Mononuclear cell (primary cell): ENCODE results near the gene DCTN1. TPM values are rescaled to one million over a fixed set of nuclear protein-coding genes. Genes with fewer than 3 reads are reported as not detected.

Experiments used
- H3K27me3 ChIP-seq: 2 replicates; pipeline ENCODE4 v1.6.0; 2011; ENCODE audit warnings: low read length, control low read depth; ENCODE audit not compliant: insufficient read depth
- H3K4me1 ChIP-seq: 2 replicates; pipeline ENCODE4 v1.5.1; 2011; ENCODE audit warnings: mild to moderate bottlenecking, low read length, control low read depth; ENCODE audit not compliant: insufficient read depth
- H3K4me3 ChIP-seq: 2 replicates; pipeline ENCODE4 v1.5.1; 2011; ENCODE audit warnings: mild to moderate bottlenecking, low read length, moderate library complexity
- H3K9me3 ChIP-seq: 2 replicates; pipeline ENCODE4 v1.5.1; 2011; ENCODE audit warnings: low read depth, mild to moderate bottlenecking, control low read depth, low read length
- total RNA-seq: library from RNA; depleted of rRNA; stranded (reverse); fragments of >200 nt; gene quantifications from one replicate; pipeline ENCODE4 v1.2.3, GENCODE V29; 2012

Gene DCTN1
- total RNA-seq, 1 donor = 41.8 TPM

- Histone ChIP-seq H3K9me3 (no peaks in the 10 kb centered on the region), H3K4me1 (peaks cover 32% of the 10 kb centered on the region), H3K4me3 (peak overlapping the region; percentile 79), H3K27me3 (peaks cover 5% of the 10 kb centered on the region)
Measured at GRCh38 chr2:74391209-74391579, 11.1 kb upstream of the DCTN1 start.

- Histone ChIP-seq H3K4me3 (no peak overlapping the region), H3K4me1 (peaks cover 32% of the 10 kb centered on the region), H3K27me3 (peaks cover 5% of the 10 kb centered on the region), H3K9me3 (no peaks in the 10 kb centered on the region)
Measured at GRCh38 chr2:74390606-74391005, 10.5 kb upstream of the DCTN1 start.

- H3K27me3 ChIP-seq = no peaks in the 10 kb centered on the region
- H3K4me3 ChIP-seq = no peak overlapping the region
- peaks cover 32% of the 10 kb centered on the region for H3K4me1 ChIP-seq
- H3K9me3 ChIP-seq = no peaks in the 10 kb centered on the region
Measured at GRCh38 chr2:74387346-74387745, 7.2 kb upstream of the DCTN1 start.

GRCh38 chr2:74385396-74385795 is 5.3 kb upstream of the DCTN1 start:
- Histone ChIP-seq H3K27me3 (no peaks in the 10 kb centered on the region), H3K9me3 (no peaks in the 10 kb centered on the region), H3K4me3 (no peak overlapping the region), H3K4me1 (peaks cover 24% of the 10 kb centered on the region)

- Histone ChIP-seq H3K4me1 (peaks cover 23% of the 10 kb centered on the region), H3K4me3 (no peak overlapping the region)
Measured at GRCh38 chr2:74384051-74384450, 3.9 kb upstream of the DCTN1 start.

GRCh38 chr2:74383254-74383653 is 3.1 kb upstream of the DCTN1 start:
- peaks cover 23% of the 10 kb centered on the region for H3K4me1 ChIP-seq
- H3K27me3 ChIP-seq = no peaks in the 10 kb centered on the region
- H3K9me3 ChIP-seq = no peaks in the 10 kb centered on the region
- H3K4me3 ChIP-seq = no peak overlapping the region

More at GRCh38 chr2:74384051-74384450, 3.9 kb upstream of the DCTN1 start:
- Histone ChIP-seq H3K27me3 (no peaks in the 10 kb centered on the region), H3K9me3 (no peaks in the 10 kb centered on the region)

- no peak overlapping the region for H3K4me3 ChIP-seq
- H3K27me3 ChIP-seq = no peaks in the 10 kb centered on the region
- peaks cover 15% of the 10 kb centered on the region for H3K4me1 ChIP-seq
- H3K9me3 ChIP-seq = no peaks in the 10 kb centered on the region
Measured at GRCh38 chr2:74381751-74382150, 1.6 kb upstream of the DCTN1 start.

GRCh38 chr2:74378007-74378406 is 2.1 kb downstream of the DCTN1 start:
- H3K9me3 ChIP-seq = no peaks in the 10 kb centered on the region

GRCh38 chr2:74375838-74376237 is 4.3 kb downstream of the DCTN1 start:
- peaks cover 15% of the 10 kb centered on the region for H3K4me1 ChIP-seq
- no peaks in the 10 kb centered on the region for H3K27me3 ChIP-seq
- H3K9me3 ChIP-seq = no peaks in the 10 kb centered on the region
- no peak overlapping the region for H3K4me3 ChIP-seq

More at GRCh38 chr2:74378007-74378406, 2.1 kb downstream of the DCTN1 start:
- no peaks in the 10 kb centered on the region for H3K27me3 ChIP-seq
- H3K4me3 ChIP-seq = no peak overlapping the region
- H3K4me1 ChIP-seq = peaks cover 15% of the 10 kb centered on the region

- no peaks in the 10 kb centered on the region for H3K9me3 ChIP-seq
- H3K4me3 ChIP-seq = no peak overlapping the region
- H3K27me3 ChIP-seq = no peaks in the 10 kb centered on the region
- H3K4me1 ChIP-seq = peaks cover 3% of the 10 kb centered on the region
Measured at GRCh38 chr2:74374509-74375205, 5.5 kb downstream of the DCTN1 start.

- Histone ChIP-seq H3K9me3 (no peaks in the 10 kb centered on the region), H3K4me1 (no peaks in the 10 kb centered on the region), H3K4me3 (no peak overlapping the region), H3K27me3 (no peaks in the 10 kb centered on the region)
Measured at GRCh38 chr2:74373985-74374384, 6.1 kb downstream of the DCTN1 start.

GRCh38 chr2:74373221-74373676 is 6.9 kb downstream of the DCTN1 start:
- no peaks in the 10 kb centered on the region for H3K9me3 ChIP-seq
- no peak overlapping the region for H3K4me3 ChIP-seq
- no peaks in the 10 kb centered on the region for H3K4me1 ChIP-seq
- no peaks in the 10 kb centered on the region for H3K27me3 ChIP-seq

GRCh38 chr2:74372674-74373073 is 7.4 kb downstream of the DCTN1 start:
- Histone ChIP-seq H3K4me3 (no peak overlapping the region), H3K4me1 (no peaks in the 10 kb centered on the region), H3K27me3 (no peaks in the 10 kb centered on the region), H3K9me3 (no peaks in the 10 kb centered on the region)

GRCh38 chr2:74371421-74371820 is 8.7 kb downstream of the DCTN1 start:
- Histone ChIP-seq H3K4me1 (no peaks in the 10 kb centered on the region), H3K27me3 (no peaks in the 10 kb centered on the region), H3K9me3 (no peaks in the 10 kb centered on the region), H3K4me3 (no peak overlapping the region)

GRCh38 chr2:74369976-74370375 is 10.1 kb downstream of the DCTN1 start:
- H3K27me3 ChIP-seq = no peaks in the 10 kb centered on the region
- H3K9me3 ChIP-seq = no peaks in the 10 kb centered on the region

GRCh38 chr2:74368499-74368898 is 11.6 kb downstream of the DCTN1 start:
- no peaks in the 10 kb centered on the region for H3K9me3 ChIP-seq
- no peak overlapping the region for H3K4me3 ChIP-seq
- H3K27me3 ChIP-seq = no peaks in the 10 kb centered on the region
- H3K4me1 ChIP-seq = no peaks in the 10 kb centered on the region

More at GRCh38 chr2:74369976-74370375, 10.1 kb downstream of the DCTN1 start:
- no peaks in the 10 kb centered on the region for H3K4me1 ChIP-seq
- no peak overlapping the region for H3K4me3 ChIP-seq
